Kidney epithelial cell (primary cell): ENCODE measurements around the gene TMEM204. TPM values are rescaled to one million over a fixed set of nuclear protein-coding genes. Genes with fewer than 3 reads are reported as not detected.

Experiments
- DNase-seq: peaks from one replicate; pipeline ENCODE4 v3.0.0-alpha.2; 2010; ENCODE audit warnings: low read depth
- H3K27me3 ChIP-seq: 2 replicates; pipeline ENCODE4 v1.6.0; 2011; ENCODE audit warnings: low read length; ENCODE audit not compliant: control insufficient read depth, insufficient read depth
- H3K36me3 ChIP-seq: 2 replicates; pipeline ENCODE4 v1.5.1; 2011; ENCODE audit warnings: low read length; ENCODE audit not compliant: control insufficient read depth, insufficient read depth
- H3K4me3 ChIP-seq: 2 replicates; pipeline ENCODE4 v1.5.1; 2011; ENCODE audit warnings: low read depth, mild to moderate bottlenecking, control low read depth, low read length
- CTCF ChIP-seq: IDR thresholded peaks from 2 replicates; pipeline ENCODE4 v1.5.1; 2011; ENCODE audit warnings: mild to moderate bottlenecking, moderate library complexity, low read length, control low read depth, inconsistent platforms; ENCODE audit not compliant: insufficient read depth, poor library complexity, severe bottlenecking
- total RNA-seq: library from RNA; depleted of rRNA; stranded (reverse); fragments of >200 nt; gene quantifications from 2 replicates; pipeline ENCODE4 v1.2.3, GENCODE V29; 2015

The TMEM204 gene
- total RNA-seq, 1 donor from 2014 or later: 4.0 TPM

- no peak for TF ChIP-seq CTCF
- no peak for DNase-seq
- no peaks in the 10 kb centered on the region for H3K36me3 ChIP-seq
Observed at GRCh38 chr16:1530349-1530882, 3.0 kb upstream of the TMEM204 start.

GRCh38 chr16:1530883-1531637 is 2.4 kb upstream of the TMEM204 start:
- Histone ChIP-seq H3K27me3 (peaks cover 2% of the 10 kb centered on the region), H3K36me3 (no peaks in the 10 kb centered on the region), H3K4me3 (no peak overlapping the region)
- no peak for TF ChIP-seq CTCF
- DNase-seq: no peak

More at GRCh38 chr16:1530349-1530882, 3.0 kb upstream of the TMEM204 start:
- no peak overlapping the region for H3K4me3 ChIP-seq
- H3K27me3 ChIP-seq: peaks cover 2% of the 10 kb centered on the region

GRCh38 chr16:1531638-1531910 is 1.9 kb upstream of the TMEM204 start:
- TF ChIP-seq CTCF: no peak
- H3K4me3 ChIP-seq: no peak overlapping the region
- peaks cover 2% of the 10 kb centered on the region for H3K27me3 ChIP-seq
- H3K36me3 ChIP-seq: no peaks in the 10 kb centered on the region
- no peak for DNase-seq

- Histone ChIP-seq H3K36me3 (no peaks in the 10 kb centered on the region), H3K27me3 (peaks cover 2% of the 10 kb centered on the region), H3K4me3 (no peak overlapping the region)
- no peak for DNase-seq
- TF ChIP-seq CTCF: no peak
Observed at GRCh38 chr16:1532081-1532760, 1.2 kb upstream of the TMEM204 start.

- Histone ChIP-seq H3K27me3 (peaks cover 2% of the 10 kb centered on the region), H3K4me3 (no peak overlapping the region), H3K36me3 (no peaks in the 10 kb centered on the region)
- no peak for TF ChIP-seq CTCF
- DNase-seq: no peak
Observed at GRCh38 chr16:1532771-1533170, 695 bp upstream of the TMEM204 start.
